Activated CD8-positive, alpha-beta T cell treated with anti-CD3 and anti-CD28 coated beads for 36 hours (primary cell): ENCODE data around the gene UBE2L6. TPM values are rescaled to one million over a fixed set of nuclear protein-coding genes. Genes with fewer than 3 reads are reported as not detected.

Experiments
- ATAC-seq: fragments of 200-7000 bp; cut with Tn5 transposase; one replicate; pipeline ENCODE4 v1.10.0; 2021; ENCODE audit warnings: mild to moderate bottlenecking, moderate library complexity
- CTCF ChIA-PET: fragments of 350-600 bp; sonication (Branson Sonifier 250); formaldehyde crosslinking; loops from one replicate; lab custom pipeline; 2021; ENCODE audit warnings: antibody characterized with exemption; lab: Charles Lee
- POLR2A ChIA-PET: fragments of 350-600 bp; sonication (Branson Sonifier 250); formaldehyde crosslinking; loops from one replicate; lab custom pipeline; 2021; ENCODE audit warnings: antibody characterized with exemption; lab: Charles Lee
- DNase-seq: peaks from one replicate; pipeline ENCODE4 v3.0.0-alpha.2; 2020
- H3K27ac Mint-ChIP-seq: one replicate; pipeline ENCODE4 v1.8.0; 2021; ENCODE audit warnings: mild to moderate bottlenecking, mixed read lengths
- H3K27me3 Mint-ChIP-seq: one replicate; pipeline ENCODE4 v1.8.0; 2021; ENCODE audit warnings: mixed read lengths
- H3K36me3 Mint-ChIP-seq: one replicate; pipeline ENCODE4 v1.8.0; 2021; ENCODE audit warnings: low read depth, mixed read lengths
- H3K4me1 Mint-ChIP-seq: one replicate; pipeline ENCODE4 v1.8.0; 2021; ENCODE audit warnings: low read depth, mixed read lengths
- H3K4me3 Mint-ChIP-seq: one replicate; pipeline ENCODE4 v1.8.0; 2021; ENCODE audit warnings: mild to moderate bottlenecking, moderate library complexity, mixed read lengths
- H3K9me3 Mint-ChIP-seq: one replicate; pipeline ENCODE4 v1.8.0; 2021; ENCODE audit warnings: mixed read lengths
- CTCF ChIP-seq: fragments of 200-600 bp; IDR thresholded peaks from one replicate; pipeline ENCODE4 v1.8.0; 2022; ENCODE audit warnings: antibody characterized with exemption, mild to moderate bottlenecking
- intact Hi-C: fragments of 100-400 bp; cut with micrococcal nuclease; formaldehyde crosslinking; loops from one replicate; pipeline ENCODE4 v1.10.0; 2022
- total RNA-seq, 2 experiments: library from RNA; stranded (reverse); gene quantifications; one replicate each; pipeline ENCODE4 v1.2.3, GENCODE V29; 2021

Gene UBE2L6
- total RNA-seq, 2 experiments from 2014 or later, result 148 to 159 TPM

DNA sequence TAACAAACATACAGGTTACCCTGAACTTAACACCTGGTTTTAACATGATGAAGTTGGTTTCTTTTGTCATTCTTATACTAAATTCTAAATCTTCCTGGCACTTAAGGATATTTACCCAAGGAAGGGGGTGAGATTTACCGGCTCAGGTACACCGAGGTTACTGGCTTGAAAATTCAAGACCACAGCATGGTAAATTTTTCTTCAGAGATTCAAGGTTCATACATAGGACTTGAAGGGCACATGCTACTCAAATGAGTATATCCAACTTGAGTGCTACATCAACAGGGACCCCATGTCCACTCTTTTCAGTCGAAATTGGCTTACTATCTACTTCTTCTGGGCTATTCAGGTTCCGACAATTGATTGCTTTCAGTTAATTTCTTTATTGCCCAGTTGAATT, 42.7 kb upstream of the UBE2L6 start:
- ChIA-PET CTCF (interaction anchor here (1.0 to 1.4 kb wide), 3 partner anchors 30 to 34 kb away, joined by 3 to 4 read pairs (median 3); no protein-coding TSS in a partner anchor), POLR2A (no interaction called here)
- no peaks in the 10 kb centered on the region for H3K9me3 Mint-ChIP-seq
- H3K27me3 Mint-ChIP-seq, result peaks cover 3% of the 10 kb centered on the region
- H3K4me3 Mint-ChIP-seq, result no peak overlapping the region
- DNase-seq (no peak), ATAC-seq (no peak)
- no peak overlapping the region for H3K27ac Mint-ChIP-seq
- intact Hi-C loops, result no loop called here
- no peaks in the 10 kb centered on the region for H3K36me3 Mint-ChIP-seq
- no peak for TF ChIP-seq CTCF
- no peaks in the 10 kb centered on the region for H3K4me1 Mint-ChIP-seq

GRCh38 chr11:57605028-57605420, 37.6 kb upstream of the UBE2L6 start:
- Mint-ChIP-seq H3K4me1 (no peaks in the 10 kb centered on the region), H3K27ac (no peak overlapping the region), H3K27me3 (peaks cover 3% of the 10 kb centered on the region), H3K36me3 (no peaks in the 10 kb centered on the region), H3K9me3 (no peaks in the 10 kb centered on the region), H3K4me3 (no peak overlapping the region)
- DNase-seq (no peak), ATAC-seq (no peak)
- intact Hi-C loops, result no loop called here
- ChIA-PET CTCF (interaction anchor here (0.6 to 1.9 kb wide), 6 partner anchors 9 to 111 kb away, joined by 3 to 6 read pairs (median 4); no protein-coding TSS in a partner anchor), POLR2A (interaction anchor here (0.9 kb wide), 1 partner anchor 14 kb away, joined by 3 read pairs; no protein-coding TSS in a partner anchor)
- TF ChIP-seq CTCF, result no peak

DNA sequence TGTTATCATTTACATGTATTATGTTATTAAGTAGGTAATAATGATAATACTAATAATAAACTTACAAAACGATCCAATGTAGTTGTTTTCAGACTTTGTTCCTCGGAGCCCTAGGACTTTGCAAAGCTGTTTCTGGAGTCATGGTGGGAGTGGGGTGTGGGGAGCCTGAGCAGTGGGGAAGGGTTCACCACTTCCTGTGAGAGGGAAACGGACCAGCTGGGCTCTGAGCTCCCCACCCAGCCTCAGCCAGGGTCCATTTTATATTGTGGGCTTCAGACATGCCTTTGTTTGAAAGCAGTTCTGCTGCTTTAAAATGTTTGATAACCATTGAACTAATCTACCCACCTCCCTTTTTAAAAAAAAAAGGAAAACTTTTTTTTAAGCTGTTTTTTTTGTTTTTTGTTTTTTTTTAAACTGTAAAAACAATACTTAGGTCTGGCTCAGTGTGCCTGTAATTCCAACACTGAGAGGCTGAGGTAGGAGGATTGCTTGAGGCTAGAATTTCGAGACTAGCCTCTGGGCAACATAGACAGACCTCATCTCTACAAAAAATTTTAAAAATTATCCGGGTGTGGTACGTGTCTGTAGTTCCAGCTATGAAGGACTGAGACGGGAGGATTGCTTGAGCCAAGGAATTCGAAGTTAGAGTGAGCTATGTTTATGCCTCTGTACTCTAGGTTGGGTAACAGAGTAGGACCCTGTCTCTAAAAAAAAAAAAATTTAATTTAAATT, 37.0 kb upstream of the UBE2L6 start:
- Mint-ChIP-seq H3K4me1 (no peaks in the 10 kb centered on the region), H3K36me3 (no peaks in the 10 kb centered on the region), H3K27ac (no peak overlapping the region), H3K4me3 (no peak overlapping the region), H3K9me3 (no peaks in the 10 kb centered on the region), H3K27me3 (peaks cover 3% of the 10 kb centered on the region)
- intact Hi-C loops, result no loop called here
- POLR2A ChIA-PET, result interaction anchor here (0.9 kb wide), 1 partner anchor 14 kb away, joined by 3 read pairs; no protein-coding TSS in a partner anchor
- no peak for TF ChIP-seq CTCF
- ATAC-seq, result no peak
- DNase-seq, result no peak
- CTCF ChIA-PET, result interaction anchor here (0.6 to 1.9 kb wide), 5 partner anchors 28 to 111 kb away, joined by 3 to 6 read pairs (median 4); no protein-coding TSS in a partner anchor

GRCh38 chr11:57601297-57601696, 33.8 kb upstream of the UBE2L6 start:
- no peak for ATAC-seq
- CTCF ChIA-PET, result interaction anchor here (0.8 kb wide), 1 partner anchor 40 kb away, joined by 3 read pairs; no protein-coding TSS in a partner anchor
- intact Hi-C loops, result no loop called here

More at GRCh38 chr11:57601297-57601696, 33.8 kb upstream of the UBE2L6 start:
- Mint-ChIP-seq H3K9me3 (no peaks in the 10 kb centered on the region), H3K4me1 (no peaks in the 10 kb centered on the region), H3K4me3 (no peak overlapping the region), H3K36me3 (no peaks in the 10 kb centered on the region), H3K27me3 (peaks cover 19% of the 10 kb centered on the region), H3K27ac (no peak overlapping the region)
- no peak for DNase-seq
- POLR2A ChIA-PET, result interaction anchor here (0.6 kb wide), 1 partner anchor 617 kb away, joined by 4 read pairs; no protein-coding TSS in a partner anchor
- no peak for TF ChIP-seq CTCF
